ENCODE results near the gene CDH26. TPM values are rescaled to one million over a fixed set of nuclear protein-coding genes. Genes with fewer than 3 reads are reported as not detected.

Gene CDH26
- total and polyA plus RNA-seq, 2 experiments from 2014 or later, result not detected

DNA sequence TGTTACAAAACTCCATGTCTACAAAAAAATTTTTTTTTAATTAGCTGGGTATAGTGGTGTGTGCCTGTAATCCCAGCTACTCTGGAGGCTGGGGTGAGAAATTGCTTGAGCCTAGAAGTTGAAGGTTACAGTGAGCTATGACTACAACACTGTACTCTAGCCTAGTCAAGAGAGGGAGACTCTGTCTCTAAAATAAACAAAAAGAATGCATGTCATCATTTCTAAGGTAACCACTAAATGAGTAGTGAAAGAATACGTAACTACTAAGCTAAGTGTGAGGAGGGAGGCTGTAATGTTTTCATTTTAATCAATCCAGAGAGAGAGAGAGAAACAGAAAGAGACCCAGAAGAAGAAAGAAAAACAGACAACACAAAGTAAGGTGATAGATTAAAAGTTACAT lies 34.7 kb upstream of the CDH26 start:
- no peaks in the 10 kb centered on the region for H3K27me3 ChIP-seq (replicated peaks; ENCODE audit: insufficient read depth)
- no peaks in the 10 kb centered on the region for H3K9me3 ChIP-seq (ENCODE audit: low read depth)
- no peak overlapping the region for H2AFZ ChIP-seq
- H3K36me3 ChIP-seq (ENCODE audit: low read depth), result no peaks in the 10 kb centered on the region
- H3K4me1 ChIP-seq (ENCODE audit: insufficient read depth), result no peaks in the 10 kb centered on the region
- H3K9me2 ChIP-seq (ENCODE audit: insufficient read depth), result no peaks in the 10 kb centered on the region
- no peak overlapping the region for H3K27ac ChIP-seq
- no peaks in the 10 kb centered on the region for H3F3A ChIP-seq (ENCODE audit: insufficient read depth)
- in situ Hi-C loops (cut with MboI), result no loop called here
- no peak overlapping the region for H3K9ac ChIP-seq
- no peaks in the 10 kb centered on the region for H4K20me1 ChIP-seq (ENCODE audit: insufficient read depth)
- no peak overlapping the region for H3K4me2 ChIP-seq (ENCODE audit: unreplicated experiment)
- no peaks in the 10 kb centered on the region for H3K79me2 ChIP-seq (ENCODE audit: insufficient read depth)
- DNase-seq, result no peak
- 78 to 94% methylated on average over 1 of the region's 1 CpG for WGBS, 2 experiments (ENCODE audit: low coverage in 1 of 2, low lambda C conversion rate in 2 of 2, missing lambda C conversion rate in 2 of 2)
- TF ChIP-seq EZH2 (IDR thresholded peaks at IDR 0.05; ENCODE audit: insufficient read depth, poor library complexity, severe bottlenecking) (no peak), EZH2phosphoT487 (IDR thresholded peaks at IDR 0.05; ENCODE audit: insufficient read depth, low read depth) (no peak)
- no peak overlapping the region for H3K4me3 ChIP-seq

GRCh38 chr20:59925359-59925758 lies 32.9 kb upstream of the CDH26 start:
- H2AFZ ChIP-seq, result no peak overlapping the region
- H3K9me2 ChIP-seq (ENCODE audit: insufficient read depth), result no peaks in the 10 kb centered on the region
- H3K4me3 ChIP-seq, result no peak overlapping the region
- H3K9me3 ChIP-seq (ENCODE audit: low read depth), result no peaks in the 10 kb centered on the region
- no peak overlapping the region for H3K4me2 ChIP-seq (ENCODE audit: unreplicated experiment)
- no peaks in the 10 kb centered on the region for H4K20me1 ChIP-seq (ENCODE audit: insufficient read depth)
- H3K4me1 ChIP-seq (ENCODE audit: insufficient read depth), result no peaks in the 10 kb centered on the region
- H3K79me2 ChIP-seq (ENCODE audit: insufficient read depth), result no peaks in the 10 kb centered on the region
- no peak for TF ChIP-seq EZH2 (IDR thresholded peaks at IDR 0.05; ENCODE audit: insufficient read depth, poor library complexity, severe bottlenecking)
- no peaks in the 10 kb centered on the region for H3K27me3 ChIP-seq (replicated peaks; ENCODE audit: insufficient read depth)
- 67 to 92% methylated on average over 1 of the region's 1 CpG for WGBS, 2 experiments (ENCODE audit: low coverage in 1 of 2, low lambda C conversion rate in 2 of 2, missing lambda C conversion rate in 2 of 2)
- in situ Hi-C loops (cut with MboI), result no loop called here
- no peak overlapping the region for H3K27ac ChIP-seq
- DNase-seq, result no peak
- no peaks in the 10 kb centered on the region for H3K36me3 ChIP-seq (ENCODE audit: low read depth)
- no peaks in the 10 kb centered on the region for H3F3A ChIP-seq (ENCODE audit: insufficient read depth)
- no peak overlapping the region for H3K9ac ChIP-seq

- Histone ChIP-seq H3K4me2 (ENCODE audit: unreplicated experiment) (no peak overlapping the region), H3K9me3 (ENCODE audit: low read depth) (no peaks in the 10 kb centered on the region), H2AFZ (no peak overlapping the region), H3K79me2 (ENCODE audit: insufficient read depth) (no peaks in the 10 kb centered on the region), H3K9me2 (ENCODE audit: insufficient read depth) (no peaks in the 10 kb centered on the region), H4K20me1 (ENCODE audit: insufficient read depth) (no peaks in the 10 kb centered on the region), H3F3A (ENCODE audit: insufficient read depth) (no peaks in the 10 kb centered on the region), H3K27me3 (replicated peaks; ENCODE audit: insufficient read depth) (no peaks in the 10 kb centered on the region), H3K4me1 (ENCODE audit: insufficient read depth) (no peaks in the 10 kb centered on the region), H3K9ac (no peak overlapping the region), H3K27ac (no peak overlapping the region), H3K4me3 (no peak overlapping the region), H3K36me3 (ENCODE audit: low read depth) (no peaks in the 10 kb centered on the region)
- in situ Hi-C loops (cut with MboI), result no loop called here
- DNase-seq, result no peak
- no peak for TF ChIP-seq EZH2phosphoT487 (IDR thresholded peaks at IDR 0.05; ENCODE audit: insufficient read depth, low read depth)
- TF ChIP-seq EZH2 (IDR thresholded peaks at IDR 0.05; ENCODE audit: insufficient read depth, poor library complexity, severe bottlenecking), result no peak
These were observed 32.3 kb upstream of the CDH26 start for GRCh38 chr20:59925899-59926298.

- no peak for DNase-seq
- Histone ChIP-seq H3K27ac (no peak overlapping the region), H3K9me3 (ENCODE audit: low read depth) (no peaks in the 10 kb centered on the region), H4K20me1 (ENCODE audit: insufficient read depth) (no peaks in the 10 kb centered on the region; the same call in 1 of the 2 replicates), H3K9ac (no peak overlapping the region), H3K9me2 (ENCODE audit: insufficient read depth) (no peaks in the 10 kb centered on the region), H2AFZ (no peak overlapping the region), H3K79me2 (ENCODE audit: insufficient read depth) (peaks cover 9% of the 10 kb centered on the region), H3K36me3 (ENCODE audit: low read depth) (no peaks in the 10 kb centered on the region), H3F3A (ENCODE audit: insufficient read depth) (no peaks in the 10 kb centered on the region; the same call in 1 of the 2 replicates), H3K27me3 (replicated peaks; ENCODE audit: insufficient read depth) (no peaks in the 10 kb centered on the region), H3K4me1 (ENCODE audit: insufficient read depth) (peaks cover 4% of the 10 kb centered on the region), H3K4me3 (no peak overlapping the region), H3K4me2 (ENCODE audit: unreplicated experiment) (no peak overlapping the region)
- TF ChIP-seq EZH2 (IDR thresholded peaks at IDR 0.05; ENCODE audit: insufficient read depth, poor library complexity, severe bottlenecking) (no peak), EZH2phosphoT487 (IDR thresholded peaks at IDR 0.05; ENCODE audit: insufficient read depth, low read depth) (no peak)
- WGBS, 2 experiments (ENCODE audit: low coverage in 1 of 2, low lambda C conversion rate in 2 of 2, missing lambda C conversion rate in 2 of 2), result 85 to 88% methylated on average over 9 of the region's 9 CpGs
- in situ Hi-C loops (cut with MboI), result no loop called here
These were observed 26.5 kb upstream of the CDH26 start for GRCh38 chr20:59931511-59932312.

Data from GM23248 (cell line).